Gastroesophageal sphincter (tissue), 3 donors: ENCODE measurements around the gene STARD10.

Source experiments
- CTCF ChIP-seq, 4 experiments: fragments of 200-600 bp in 2 of 4; fragments of 450-650 bp in 2 of 4; sonication (generic) in 1 of 4; IDR thresholded peaks; one replicate each; pipeline ENCODE4 v1.5.1; 2017 to 2019; ENCODE audit warnings: antibody characterized with exemption in 4 of 4, mild to moderate bottlenecking in 2 of 4, moderate library complexity in 2 of 4
- EP300 ChIP-seq: sonication (generic); formaldehyde crosslinking; IDR thresholded peaks from one replicate; pipeline ENCODE4 v1.6.1; 2017; ENCODE audit warnings: antibody characterized with exemption, mild to moderate bottlenecking
- POLR2AphosphoS5 ChIP-seq: sonication (generic); formaldehyde crosslinking; IDR thresholded peaks from one replicate; pipeline ENCODE4 v1.6.1; 2017; ENCODE audit warnings: antibody characterized with exemption

- no peak for TF ChIP-seq CTCF (IDR thresholded peaks at IDR 0.05)
- no peak for TF ChIP-seq POLR2AphosphoS5
- TF ChIP-seq EP300, result no peak
Measured at GRCh38 chr11:72711141-72711540, 82.7 kb downstream of the STARD10 start.
